B cell (primary cell): ENCODE results near the gene RALB. TPM values are rescaled to one million over a fixed set of nuclear protein-coding genes. Genes with fewer than 3 reads are reported as not detected.

ENCODE experiments used
- ATAC-seq: fragments of 200-7000 bp; cut with Tn5 transposase; one replicate; pipeline ENCODE4 v1.10.0; 2021; ENCODE audit warnings: low read depth, mild to moderate bottlenecking, moderate number of reproducible peaks, moderate library complexity
- CTCF ChIA-PET: fragments of 350-600 bp; sonication (Branson Sonifier 250); formaldehyde crosslinking; loops from one replicate; lab custom pipeline; 2021; ENCODE audit warnings: antibody characterized with exemption, inconsistent platforms; lab: Charles Lee
- POLR2A ChIA-PET: fragments of 350-600 bp; sonication (Branson Sonifier 250); formaldehyde crosslinking; loops from one replicate; lab custom pipeline; 2021; ENCODE audit warnings: antibody characterized with exemption; lab: Charles Lee
- DNase-seq: peaks from one replicate; pipeline ENCODE4 v3.0.0; 2013
- H2AFZ ChIP-seq: 2 replicates; pipeline ENCODE4 v1.6.1; 2012; ENCODE audit warnings: mild to moderate bottlenecking, low read depth, low read length; ENCODE audit not compliant: insufficient read depth, poor library complexity, severe bottlenecking
- H3K27ac ChIP-seq, 2 donors: 1 replicate in 1 of 2; 2 replicates in 1 of 2; pipeline ENCODE4 v1.5.1; 2012 to 2013; ENCODE audit warnings: low read length in 2 of 2, mild to moderate bottlenecking in 2 of 2, moderate library complexity in 1 of 2
- H3K27me3 ChIP-seq, 4 experiments: fragments of 200-600 bp in 1 of 4; sonication (generic) in 1 of 4; replicated peaks in 1 of 4; 1 replicate in 2 of 4; 2 replicates in 2 of 4; pipeline versions ENCODE4 v1.6.1 to v1.7.0; 2013 to 2016; ENCODE audit warnings: low read length in 3 of 4, mild to moderate bottlenecking in 2 of 4, mixed read lengths in 1 of 4, moderate library complexity in 1 of 4; ENCODE audit not compliant: insufficient read depth in 4 of 4, control insufficient read depth in 3 of 4; ENCODE audit errors: control extremely low read depth in 1 of 4
- H3K36me3 ChIP-seq, 2 experiments: replicated peaks in 1 of 2; 1 replicate in 1 of 2; 2 replicates in 1 of 2; pipeline versions ENCODE4 v1.6.1 to v1.7.1; 2013; ENCODE audit warnings: low read length in 1 of 2; ENCODE audit not compliant: insufficient read depth in 2 of 2, control insufficient read depth in 1 of 2; ENCODE audit errors: control extremely low read depth in 1 of 2, extremely low read depth in 1 of 2
- H3K4me1 ChIP-seq, 2 donors: fragments of 200-600 bp in 1 of 2; sonication (generic) in 1 of 2; 1 replicate in 1 of 2; 2 replicates in 1 of 2; pipeline versions ENCODE4 v1.5.1 to v1.6.1; 2013 to 2017; ENCODE audit warnings: low read length in 2 of 2; ENCODE audit not compliant: control insufficient read depth in 2 of 2, insufficient read depth in 2 of 2
- H3K4me2 ChIP-seq: replicated peaks from 2 replicates; pipeline ENCODE3; 2012; ENCODE audit warnings: mild to moderate bottlenecking, low read depth, low read length; ENCODE audit not compliant: poor library complexity, severe bottlenecking
- H3K4me3 ChIP-seq, 5 experiments: fragments of 200-600 bp in 1 of 5; sonication (generic) in 1 of 5; 1 replicate in 3 of 5; 2 replicates in 2 of 5; pipeline versions ENCODE4 v1.5.1 to v1.7.0; 2011 to 2016; ENCODE audit warnings: low read length in 4 of 5, mild to moderate bottlenecking in 4 of 5, low read depth in 2 of 5, control low read depth in 1 of 5, moderate library complexity in 1 of 5; ENCODE audit not compliant: insufficient read depth in 1 of 5; ENCODE audit errors: control extremely low read depth in 1 of 5, extremely low read depth in 1 of 5
- H3K79me2 ChIP-seq: fragments of 200-600 bp; sonication (generic); one replicate; pipeline ENCODE4 v1.6.0; 2016; ENCODE audit warnings: low read length; ENCODE audit not compliant: control insufficient read depth, insufficient read depth
- H3K9ac ChIP-seq: fragments of 200-600 bp; sonication (generic); 2 replicates; pipeline ENCODE4 v1.6.1; 2017; ENCODE audit warnings: mild to moderate bottlenecking, low read length, moderate library complexity
- H3K9me3 ChIP-seq, 3 donors: one replicate each; pipeline versions ENCODE4 v1.6.1 to v1.7.1; 2013; ENCODE audit warnings: low read length in 2 of 3; ENCODE audit not compliant: control insufficient read depth in 2 of 3, insufficient read depth in 1 of 3; ENCODE audit errors: control extremely low read depth in 1 of 3
- H4K20me1 ChIP-seq: 2 replicates; pipeline ENCODE4 v1.6.0; 2012; ENCODE audit warnings: mild to moderate bottlenecking, low read length; ENCODE audit not compliant: insufficient read depth, control insufficient read depth, poor library complexity, severe bottlenecking
- H3K27ac Mint-ChIP-seq: one replicate; pipeline ENCODE4 v1.8.0; 2021; ENCODE audit warnings: mixed read lengths
- H3K27me3 Mint-ChIP-seq: one replicate; pipeline ENCODE4 v1.8.0; 2021; ENCODE audit warnings: mixed read lengths
- H3K4me1 Mint-ChIP-seq: one replicate; pipeline ENCODE4 v1.8.0; 2021; ENCODE audit warnings: mixed read lengths
- H3K4me3 Mint-ChIP-seq: one replicate; pipeline ENCODE4 v1.8.0; 2021; ENCODE audit warnings: mixed read lengths
- H3K9me3 Mint-ChIP-seq: one replicate; pipeline ENCODE4 v1.8.0; 2022; ENCODE audit warnings: mixed read lengths; ENCODE audit not compliant: insufficient read depth
- CTCF ChIP-seq: fragments of 200-600 bp; IDR thresholded peaks from one replicate; pipeline ENCODE4 v1.8.0; 2022; ENCODE audit warnings: antibody characterized with exemption, mild to moderate bottlenecking
- EZH2 ChIP-seq: IDR thresholded peaks from 2 replicates; pipeline ENCODE4 v1.6.1; 2012; ENCODE audit warnings: borderline replicate concordance, low read depth, mild to moderate bottlenecking, moderate library complexity, low read length; ENCODE audit not compliant: insufficient read depth, poor library complexity, severe bottlenecking
- WGBS: methylation state at CpG from one replicate; pipeline ENCODE4 v1.1.5; 2013; ENCODE audit warnings: missing lambda C conversion rate; ENCODE audit not compliant: insufficient coverage; 5-methylcytosine and 5-hydroxymethylcytosine counted together
- intact Hi-C: fragments of 100-400 bp; cut with micrococcal nuclease; formaldehyde crosslinking; loops from one replicate; pipeline ENCODE4 v1.10.0; 2022
- polyA plus RNA-seq: library from polyadenylated mRNA; depleted of rRNA; stranded (reverse); fragments of >200 nt; gene quantifications from 2 replicates; pipeline ENCODE4 v1.2.3, GENCODE V29; 2012
- total RNA-seq, 2 donors: library from RNA; stranded (reverse); fragments of 120-200 nt in 1 of 2; gene quantifications; 1 replicate in 1 of 2; 2 replicates in 1 of 2; pipeline versions ENCODE4 v1.2.3 to v1.2.4, GENCODE V29; 2013 to 2022

The RALB gene
- total and polyA plus RNA-seq, 2 donors (not counting 1 experiment from before 2014, with no cell fraction given) = 19.3 to 35.9 TPM

- peak overlapping the region; percentile 82 for H3K4me2 ChIP-seq
- CTCF ChIA-PET = interaction anchor here (0.7 to 4.3 kb wide), 11 partner anchors 14 to 239 kb away, joined by 3 to 29 read pairs (median 4); partner anchors contain the start of genes EPB41L5 and TMEM185B
- peak overlapping the region; percentile 93 for H2AFZ ChIP-seq
- peak overlapping the region; percentile 53 to 95 (median 92) for H3K4me3 ChIP-seq
- peaks cover 52% of the 10 kb centered on the region for H3K79me2 ChIP-seq
- peak overlapping the region; percentile 87 for H3K9ac ChIP-seq
- intact Hi-C loops = loop anchor here (1.0 to 5.0 kb wide), 9 partner anchors 20 to 885 kb away; partner anchors contain the start of genes C2orf76, DBI, EPB41L5 and PTPN4
- Mint-ChIP-seq H3K27ac (peak overlapping the region; percentile 95), H3K27me3 (peaks cover 10% of the 10 kb centered on the region), H3K9me3 (no peaks in the 10 kb centered on the region), H3K4me1 (peaks cover 55% of the 10 kb centered on the region), H3K4me3 (peak overlapping the region; percentile 93)
- H3K27me3 ChIP-seq = peaks cover 0 to 9% (median 2%) of the 10 kb centered on the region in 4 experiments
- TF ChIP-seq CTCF (no peak), EZH2 (no peak)
- 20% methylated on average over 6 of the region's 6 CpGs for WGBS
- H3K27ac ChIP-seq = peak overlapping the region; percentile 65 to 73
- no peaks in the 10 kb centered on the region for H3K36me3 ChIP-seq
- POLR2A ChIA-PET = interaction anchor here (0.6 to 1.7 kb wide), 8 partner anchors 17 to 492 kb away, joined by 3 to 16 read pairs (median 4); partner anchors contain the start of genes EPB41L5, PTPN4 and TMEM185B
- DNase-seq (no peak), ATAC-seq (no peak)
- peaks cover 46 to 51% of the 10 kb centered on the region in 2 donors for H3K4me1 ChIP-seq
- H4K20me1 ChIP-seq = peaks cover 6% of the 10 kb centered on the region
- H3K9me3 ChIP-seq = peaks cover 0 to 2% (median 0%) of the 10 kb centered on the region in 3 donors
Observed at GRCh38 chr2:120251880-120252224, 800 bp upstream of the RALB start.
